ENCODE measurements around the gene RNF111. TPM values are rescaled to one million over a fixed set of nuclear protein-coding genes. Genes with fewer than 3 reads are reported as not detected.

RNF111 gene
- total and polyA plus RNA-seq, 9 of the 15 experiments (the other 6 are each of a cell fraction or from before 2014, with no cell fraction given): 7.9 to 26.0 (median 14.4) TPM

DNA sequence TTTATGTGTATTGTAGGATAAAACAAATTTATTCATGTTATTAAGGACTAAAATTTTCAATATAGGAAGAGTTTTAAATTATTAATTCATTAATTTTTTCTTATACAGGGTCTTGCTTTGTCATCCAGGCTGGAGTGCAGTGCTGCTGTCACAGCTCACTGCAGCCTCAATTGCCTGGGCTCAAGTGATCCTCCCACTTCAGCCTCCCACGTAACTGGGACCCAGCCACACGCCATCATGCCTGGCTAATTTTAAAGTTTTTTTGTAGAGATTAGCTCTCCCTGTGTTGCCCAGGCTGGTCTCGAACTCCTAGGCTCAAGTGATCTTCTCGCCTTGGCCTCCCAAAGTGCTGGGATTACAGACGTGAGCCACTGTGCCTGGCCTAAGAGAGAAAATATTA is 132.2 kb downstream of the RNF111 start:
- no peaks in the 10 kb centered on the region for H3K79me2 ChIP-seq (ENCODE audit: control insufficient read depth, insufficient read depth, low read length)
- 94% methylated on average over 5 of the region's 5 CpGs for WGBS (ENCODE audit: insufficient coverage, low coverage, missing lambda C conversion rate)
- no peaks in the 10 kb centered on the region; the same call in 1 of the 2 replicates for H4K20me1 ChIP-seq (replicated peaks; ENCODE audit: control insufficient read depth, insufficient read depth, low read length)
- no peak overlapping the region for H3K27ac ChIP-seq (ENCODE audit: extremely low read depth, low read depth, low read length)
- TF ChIP-seq FOS (IDR thresholded peaks at IDR 0.05; ENCODE audit: extremely low read depth, insufficient read length) (no peak), ZNF764 (CRISPR knock-in tag; IDR thresholded peaks at IDR 0.05; ENCODE audit: low read depth) (no peak)
- no peak overlapping the region for H2AFZ ChIP-seq (ENCODE audit: low read depth, low read length)
- intact Hi-C loops (cut with micrococcal nuclease) (no loop called here), in situ Hi-C loops (cut with MboI) (no loop called here)
- H3K4me3 ChIP-seq: no peak overlapping the region
- BruUV-seq (replicated peaks): no TSS peak
- CTCF ChIA-PET (ENCODE audit: low intra/inter-chr PET ratio): no interaction called here
- FAIRE-seq: no peak
- no peaks in the 10 kb centered on the region for H3K27me3 ChIP-seq (ENCODE audit: control insufficient read depth in 2 of 2, insufficient read depth in 2 of 2, low read length in 2 of 2)
- POLR2A ChIA-PET: interaction anchor here (0.6 to 4.4 kb wide), 4 partner anchors 13 to 889 kb away, joined by 3 to 27 read pairs (median 4); partner anchors contain the start of gene CCNB2
- peaks cover 89% of the 10 kb centered on the region for H3K36me3 ChIP-seq (ENCODE audit: control insufficient read depth, insufficient read depth, low read length)
- H3K4me2 ChIP-seq (ENCODE audit: insufficient read depth, low read length): no peak overlapping the region
- ATAC-seq: no peak
- H3K9ac ChIP-seq (ENCODE audit: insufficient read depth in 1 of 2, low read depth in 2 of 2, low read length in 2 of 2): no peak overlapping the region
- no peak for DNase-seq (ENCODE audit: extremely low read depth in 1 of 4, low spot score in 3 of 4)
- H3K4me1 ChIP-seq (replicated peaks in 1 of 2; ENCODE audit: control insufficient read depth in 2 of 2, insufficient read depth in 2 of 2, low read length in 2 of 2): no peaks in the 10 kb centered on the region
- no peaks in the 10 kb centered on the region for H3K9me1 ChIP-seq (ENCODE audit: control insufficient read depth, insufficient read depth, low read length)
- H3K9me3 ChIP-seq (replicated peaks; ENCODE audit: control insufficient read depth, insufficient read depth, low read depth, low read length): no peaks in the 10 kb centered on the region

DNA sequence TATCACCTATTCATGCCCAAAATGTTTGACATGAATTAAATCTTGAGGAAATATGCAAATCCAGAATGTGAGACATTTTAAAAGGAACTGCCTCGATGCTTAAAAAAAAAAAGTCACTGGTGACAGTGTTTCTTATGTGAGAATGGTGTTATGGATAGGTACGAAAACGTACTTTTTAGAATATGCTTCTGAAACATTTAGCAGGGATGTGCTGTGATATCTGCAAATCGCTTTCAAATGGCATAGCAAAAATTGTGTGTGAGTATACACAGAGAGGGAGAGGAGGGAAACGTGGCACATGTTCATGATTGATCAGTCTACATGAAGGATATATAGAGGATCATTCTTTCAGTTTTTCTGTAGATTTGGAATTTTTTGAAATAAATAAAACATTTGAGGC is 133.5 kb downstream of the RNF111 start:
- peaks cover 87% of the 10 kb centered on the region for H3K36me3 ChIP-seq (ENCODE audit: control insufficient read depth, insufficient read depth, low read length)
- no TSS peak for BruUV-seq (replicated peaks)
- H3K27ac ChIP-seq (ENCODE audit: extremely low read depth, low read depth, low read length): no peak overlapping the region
- 91% methylated on average over 5 of the region's 5 CpGs for WGBS (ENCODE audit: insufficient coverage, low coverage, missing lambda C conversion rate)
- CTCF ChIA-PET (ENCODE audit: low intra/inter-chr PET ratio): no interaction called here
- no peaks in the 10 kb centered on the region for H4K20me1 ChIP-seq (replicated peaks; ENCODE audit: control insufficient read depth, insufficient read depth, low read length)
- H3K4me2 ChIP-seq (ENCODE audit: insufficient read depth, low read length): no peak overlapping the region
- no peak overlapping the region for H2AFZ ChIP-seq (ENCODE audit: low read depth, low read length)
- intact Hi-C loops (cut with micrococcal nuclease): no loop called here
- DNase-seq (ENCODE audit: extremely low read depth in 1 of 4, low spot score in 3 of 4): no peak
- no peak for ATAC-seq
- no peaks in the 10 kb centered on the region for H3K9me1 ChIP-seq (ENCODE audit: control insufficient read depth, insufficient read depth, low read length)
- no peaks in the 10 kb centered on the region for H3K4me1 ChIP-seq (replicated peaks in 1 of 2; ENCODE audit: control insufficient read depth in 2 of 2, insufficient read depth in 2 of 2, low read length in 2 of 2)
- H3K4me3 ChIP-seq: no peak overlapping the region
- POLR2A ChIA-PET: interaction anchor here (1.3 kb wide), 1 partner anchor 14 kb away, joined by 3 read pairs; no protein-coding TSS in a partner anchor
- H3K9me3 ChIP-seq (replicated peaks; ENCODE audit: control insufficient read depth, insufficient read depth, low read depth, low read length): no peaks in the 10 kb centered on the region
- in situ Hi-C loops (cut with MboI): no loop called here
- H3K9ac ChIP-seq (ENCODE audit: insufficient read depth in 1 of 2, low read depth in 2 of 2, low read length in 2 of 2): no peak overlapping the region
- peak; percentile 29 for FAIRE-seq
- no peaks in the 10 kb centered on the region; the same call in 2 of the 3 replicates for H3K79me2 ChIP-seq (ENCODE audit: control insufficient read depth, insufficient read depth, low read length)
- H3K27me3 ChIP-seq (ENCODE audit: control insufficient read depth in 2 of 2, insufficient read depth in 2 of 2, low read length in 2 of 2): no peaks in the 10 kb centered on the region
- no peak for TF ChIP-seq ZKSCAN8 (CRISPR knock-in tag; IDR thresholded peaks at IDR 0.05)
- no peak for TF ChIP-seq MTA1 (IDR thresholded peaks at IDR 0.05; ENCODE audit: borderline replicate concordance)
- TF ChIP-seq, protein P1, sequence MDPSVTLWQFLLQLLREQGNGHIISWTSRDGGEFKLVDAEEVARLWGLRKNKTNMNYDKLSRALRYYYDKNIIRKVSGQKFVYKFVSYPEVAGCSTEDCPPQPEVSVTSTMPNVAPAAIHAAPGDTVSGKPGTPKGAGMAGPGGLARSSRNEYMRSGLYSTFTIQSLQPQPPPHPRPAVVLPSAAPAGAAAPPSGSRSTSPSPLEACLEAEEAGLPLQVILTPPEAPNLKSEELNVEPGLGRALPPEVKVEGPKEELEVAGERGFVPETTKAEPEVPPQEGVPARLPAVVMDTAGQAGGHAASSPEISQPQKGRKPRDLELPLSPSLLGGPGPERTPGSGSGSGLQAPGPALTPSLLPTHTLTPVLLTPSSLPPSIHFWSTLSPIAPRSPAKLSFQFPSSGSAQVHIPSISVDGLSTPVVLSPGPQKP (CRISPR knock-in tag; IDR thresholded peaks at IDR 0.05): no peak
- TF ChIP-seq CEBPB (tag; IDR thresholded peaks at IDR 0.05): no peak
- no peak for TF ChIP-seq PCBP1 (IDR thresholded peaks at IDR 0.05; ENCODE audit: low read depth, low read length, poor library complexity, severe bottlenecking)
- TF ChIP-seq, protein P2, sequence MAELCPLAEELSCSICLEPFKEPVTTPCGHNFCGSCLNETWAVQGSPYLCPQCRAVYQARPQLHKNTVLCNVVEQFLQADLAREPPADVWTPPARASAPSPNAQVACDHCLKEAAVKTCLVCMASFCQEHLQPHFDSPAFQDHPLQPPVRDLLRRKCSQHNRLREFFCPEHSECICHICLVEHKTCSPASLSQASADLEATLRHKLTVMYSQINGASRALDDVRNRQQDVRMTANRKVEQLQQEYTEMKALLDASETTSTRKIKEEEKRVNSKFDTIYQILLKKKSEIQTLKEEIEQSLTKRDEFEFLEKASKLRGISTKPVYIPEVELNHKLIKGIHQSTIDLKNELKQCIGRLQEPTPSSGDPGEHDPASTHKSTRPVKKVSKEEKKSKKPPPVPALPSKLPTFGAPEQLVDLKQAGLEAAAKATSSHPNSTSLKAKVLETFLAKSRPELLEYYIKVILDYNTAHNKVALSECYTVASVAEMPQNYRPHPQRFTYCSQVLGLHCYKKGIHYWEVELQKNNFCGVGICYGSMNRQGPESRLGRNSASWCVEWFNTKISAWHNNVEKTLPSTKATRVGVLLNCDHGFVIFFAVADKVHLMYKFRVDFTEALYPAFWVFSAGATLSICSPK (IDR thresholded peaks at IDR 0.05; ENCODE audit: borderline replicate concordance): no peak
- TF ChIP-seq PHTF2 (CRISPR knock-in tag; IDR thresholded peaks at IDR 0.05): no peak
- TF ChIP-seq, protein P3, sequence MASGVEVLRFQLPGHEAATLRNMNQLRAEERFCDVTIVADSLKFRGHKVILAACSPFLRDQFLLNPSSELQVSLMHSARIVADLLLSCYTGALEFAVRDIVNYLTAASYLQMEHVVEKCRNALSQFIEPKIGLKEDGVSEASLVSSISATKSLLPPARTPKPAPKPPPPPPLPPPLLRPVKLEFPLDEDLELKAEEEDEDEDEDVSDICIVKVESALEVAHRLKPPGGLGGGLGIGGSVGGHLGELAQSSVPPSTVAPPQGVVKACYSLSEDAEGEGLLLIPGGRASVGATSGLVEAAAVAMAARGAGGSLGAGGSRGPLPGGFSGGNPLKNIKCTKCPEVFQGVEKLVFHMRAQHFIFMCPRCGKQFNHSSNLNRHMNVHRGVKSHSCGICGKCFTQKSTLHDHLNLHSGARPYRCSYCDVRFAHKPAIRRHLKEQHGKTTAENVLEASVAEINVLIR (CRISPR knock-in tag; IDR thresholded peaks at IDR 0.05): no peak

Data from K562 (cell line).